Osteoblast (primary cell): Measurements from ENCODE around the gene SHCBP1L. TPM values are rescaled to one million over a fixed set of nuclear protein-coding genes. Genes with fewer than 3 reads are reported as not detected.
A peak's percentile ranks its signal among the peaks of the same experiment; 100 is the strongest.

ENCODE experiments used
- DNase-seq: peaks from one replicate; pipeline ENCODE4 v3.0.0; 2011; ENCODE audit warnings: low spot score, mixed read lengths; ENCODE audit not compliant: insufficient read length; ENCODE audit errors: missing footprints
- H2AFZ ChIP-seq: 2 replicates; pipeline ENCODE4 v1.6.0; 2011; ENCODE audit warnings: mild to moderate bottlenecking, low read length
- H3K27ac ChIP-seq: 2 replicates; pipeline ENCODE4 v1.5.1; 2011; ENCODE audit warnings: mild to moderate bottlenecking, low read depth, low read length, moderate library complexity
- H3K27me3 ChIP-seq: 2 replicates; pipeline ENCODE4 v1.6.0; 2012; ENCODE audit warnings: mild to moderate bottlenecking, control low read depth, inconsistent platforms, low read length, moderate library complexity; ENCODE audit not compliant: insufficient read depth
- H3K36me3 ChIP-seq: 2 replicates; pipeline ENCODE4 v1.5.1; 2011; ENCODE audit warnings: mild to moderate bottlenecking, low read length, control low read depth, moderate library complexity; ENCODE audit not compliant: insufficient read depth
- H3K4me1 ChIP-seq: 2 replicates; pipeline ENCODE4 v1.5.1; 2011; ENCODE audit warnings: mild to moderate bottlenecking, low read length, control low read depth, moderate library complexity; ENCODE audit not compliant: insufficient read depth
- H3K4me2 ChIP-seq: 2 replicates; pipeline ENCODE4 v1.6.0; 2011; ENCODE audit warnings: mild to moderate bottlenecking, low read length; ENCODE audit not compliant: insufficient read depth
- H3K4me3 ChIP-seq: fragments of 200-600 bp; sonication (generic); 3 replicates; pipeline ENCODE4 v1.5.1; 2012; ENCODE audit warnings: mild to moderate bottlenecking, low read length, inconsistent platforms; ENCODE audit not compliant: insufficient read depth
- H3K79me2 ChIP-seq: 2 replicates; pipeline ENCODE4 v1.6.0; 2012; ENCODE audit warnings: mild to moderate bottlenecking, low read length, control low read depth, inconsistent platforms; ENCODE audit not compliant: insufficient read depth
- H3K9me3 ChIP-seq: 2 replicates; pipeline ENCODE4 v1.5.1; 2011; ENCODE audit warnings: low read depth, low read length, control low read depth
- H4K20me1 ChIP-seq: 2 replicates; pipeline ENCODE4 v1.6.0; 2012; ENCODE audit warnings: mild to moderate bottlenecking, low read length, control low read depth; ENCODE audit not compliant: insufficient read depth
- CTCF ChIP-seq: IDR thresholded peaks from 2 replicates; pipeline ENCODE4 v1.5.1; 2011; ENCODE audit warnings: mild to moderate bottlenecking, low read depth, low read length, moderate library complexity; ENCODE audit errors: extremely low read depth
- total RNA-seq: library from RNA; depleted of rRNA; stranded (reverse); fragments of >200 nt; gene quantifications from 2 replicates; pipeline ENCODE4 v1.2.3, GENCODE V29; 2012

The SHCBP1L gene
- total RNA-seq, result not detected in 2 replicates

GRCh38 chr1:182952677-182953444 is at the start of gene SHCBP1L:
TSS of gene SHCBP1L (minus strand) at chr1:182953166. CDS start at chr1:182953133, 33 bp downstream.
- DNase-seq, result peak; percentile 65
- no peaks in the 10 kb centered on the region for H3K9me3 ChIP-seq
- H4K20me1 ChIP-seq, result no peaks in the 10 kb centered on the region
- H3K4me3 ChIP-seq, result peak within 1 kb of the TSS; percentile 56
- peaks cover 11% of the 10 kb centered on the region for H3K4me1 ChIP-seq
- H3K27me3 ChIP-seq, result no peaks in the 10 kb centered on the region
- peak within 1 kb of the TSS; percentile 56 for H3K4me2 ChIP-seq
- no peak within 1 kb of the TSS for H3K27ac ChIP-seq
- H3K36me3 ChIP-seq, result no peaks in the 10 kb centered on the region
- H2AFZ ChIP-seq, result peak within 1 kb of the TSS; percentile 82
- H3K79me2 ChIP-seq, result no peaks in the 10 kb centered on the region
- TF ChIP-seq CTCF, result no peak

DNA sequence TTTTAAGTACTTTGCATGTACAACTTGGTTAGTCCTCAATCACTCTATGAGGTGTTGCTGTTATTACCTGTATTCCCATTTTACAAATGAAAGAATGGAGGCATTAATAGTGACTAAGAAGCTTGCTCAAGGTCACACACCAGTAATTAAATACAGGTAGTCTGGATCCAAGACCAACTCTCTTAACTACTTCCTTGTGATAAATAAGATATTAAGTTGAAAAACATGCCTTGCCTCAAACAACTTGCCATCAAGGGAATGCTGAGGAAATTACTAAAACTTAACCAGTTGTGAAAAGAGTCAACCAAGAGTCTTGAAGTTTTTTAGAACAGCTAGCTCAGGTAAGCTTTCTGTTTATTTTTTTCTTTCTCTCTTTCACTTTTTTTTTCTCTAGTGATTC is 49.3 kb upstream of the SHCBP1L start:
- Histone ChIP-seq H3K4me1 (no peaks in the 10 kb centered on the region), H3K27me3 (no peaks in the 10 kb centered on the region), H2AFZ (peak overlapping the region; percentile 12), H3K36me3 (no peaks in the 10 kb centered on the region), H3K79me2 (no peaks in the 10 kb centered on the region), H3K4me3 (no peak overlapping the region), H3K9me3 (no peaks in the 10 kb centered on the region), H4K20me1 (no peaks in the 10 kb centered on the region), H3K27ac (no peak overlapping the region), H3K4me2 (no peak overlapping the region)
- DNase-seq, result no peak
- no peak for TF ChIP-seq CTCF

DNA sequence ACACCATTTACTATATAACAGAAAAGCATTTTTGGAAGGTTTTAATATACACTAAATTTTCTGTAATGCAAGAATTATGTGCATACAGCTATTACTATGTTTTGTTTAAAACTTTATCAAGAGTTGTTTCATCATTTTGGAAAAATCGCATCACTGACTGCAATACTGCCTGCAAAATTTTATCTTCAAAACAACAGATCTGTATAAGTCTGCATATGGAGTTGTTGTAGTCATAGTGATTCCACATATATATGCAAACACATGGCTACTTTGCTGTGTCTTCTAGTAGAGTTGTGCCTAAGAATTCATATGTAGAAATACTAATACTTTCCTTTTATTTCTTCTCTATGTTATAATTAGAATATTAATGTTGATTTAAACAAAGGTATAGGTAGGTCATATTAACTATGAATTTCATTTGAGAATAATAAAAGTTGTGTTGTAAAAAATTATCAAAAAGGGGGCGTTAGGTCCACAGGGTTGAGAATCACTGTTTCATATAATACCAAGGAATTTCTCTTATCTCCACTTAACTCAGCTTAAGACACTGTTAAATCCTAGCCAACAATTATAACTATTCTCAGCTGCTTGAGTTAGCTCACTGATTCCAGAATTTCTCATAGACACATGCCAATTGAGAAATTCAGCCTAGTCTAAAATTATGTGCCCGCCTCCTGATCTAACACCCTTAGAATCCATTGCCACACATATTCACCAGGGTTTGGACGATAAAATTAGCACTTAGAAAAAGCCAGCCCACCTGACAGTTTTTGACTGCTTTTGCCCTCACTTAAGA is 47.4 kb upstream of the SHCBP1L start:
- Histone ChIP-seq H3K4me3 (no peak overlapping the region), H3K4me2 (no peak overlapping the region), H3K9me3 (no peaks in the 10 kb centered on the region), H3K4me1 (no peaks in the 10 kb centered on the region), H3K27me3 (no peaks in the 10 kb centered on the region), H2AFZ (no peak overlapping the region), H3K79me2 (no peaks in the 10 kb centered on the region), H3K36me3 (no peaks in the 10 kb centered on the region), H4K20me1 (no peaks in the 10 kb centered on the region), H3K27ac (no peak overlapping the region)
- DNase-seq, result no peak
- no peak for TF ChIP-seq CTCF

DNA sequence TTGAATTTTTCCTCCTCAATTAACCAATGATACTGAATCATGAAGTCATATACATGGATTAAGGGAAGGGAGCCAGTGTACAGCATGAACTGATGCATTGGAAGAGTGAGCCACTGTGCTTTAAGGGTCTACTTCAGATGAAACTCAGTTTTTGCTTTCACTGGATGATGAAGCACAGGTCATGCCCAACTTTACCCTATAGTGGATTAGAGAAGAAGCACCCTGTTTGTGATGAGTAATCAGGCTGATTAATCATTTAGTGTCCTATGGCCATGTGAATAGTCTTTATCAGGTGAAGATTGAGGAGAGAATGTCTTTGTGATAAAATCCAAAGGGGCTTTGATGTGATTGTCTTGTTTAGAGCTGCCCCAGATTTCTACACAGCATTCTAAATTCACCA is 45.5 kb upstream of the SHCBP1L start:
- Histone ChIP-seq H3K4me1 (no peaks in the 10 kb centered on the region), H3K27me3 (no peaks in the 10 kb centered on the region), H3K27ac (no peak overlapping the region), H3K4me2 (no peak overlapping the region), H3K9me3 (no peaks in the 10 kb centered on the region), H3K36me3 (no peaks in the 10 kb centered on the region), H3K79me2 (no peaks in the 10 kb centered on the region), H2AFZ (no peak overlapping the region), H4K20me1 (no peaks in the 10 kb centered on the region), H3K4me3 (no peak overlapping the region)
- no peak for DNase-seq
- TF ChIP-seq CTCF, result no peak
